Fibroblast of lung (primary cell): ENCODE data around the gene ZNF346. TPM values are rescaled to one million over a fixed set of nuclear protein-coding genes. Genes with fewer than 3 reads are reported as not detected.
A peak's percentile ranks its signal among the peaks of the same experiment; 100 is the strongest.

Experiments
- DNase-seq, 2 donors: peaks; one replicate each; pipeline versions ENCODE4 v3.0.0 to v3.0.0-alpha.2; 2010; ENCODE audit warnings: low read depth in 2 of 2
- H2AFZ ChIP-seq: 2 replicates; pipeline ENCODE4 v1.5.1; 2012; ENCODE audit warnings: low read length, control low read depth, inconsistent platforms
- H3K27ac ChIP-seq: 2 replicates; pipeline ENCODE4 v1.5.1; 2011; ENCODE audit warnings: low read length, control low read depth; ENCODE audit not compliant: insufficient read depth
- H3K27me3 ChIP-seq: 2 replicates; pipeline ENCODE4 v1.5.1; 2011; ENCODE audit warnings: mild to moderate bottlenecking, low read length; ENCODE audit not compliant: control insufficient read depth, insufficient read depth
- H3K36me3 ChIP-seq: 2 replicates; pipeline ENCODE4 v1.5.1; 2011; ENCODE audit warnings: low read length; ENCODE audit not compliant: control insufficient read depth, insufficient read depth
- H3K4me1 ChIP-seq: 2 replicates; pipeline ENCODE4 v1.5.1; 2011; ENCODE audit warnings: low read length; ENCODE audit not compliant: control insufficient read depth, insufficient read depth; ENCODE audit errors: extremely low read depth
- H3K4me2 ChIP-seq: 2 replicates; pipeline ENCODE4 v1.5.1; 2011; ENCODE audit warnings: low read length, control low read depth; ENCODE audit not compliant: insufficient read depth; ENCODE audit errors: extremely low read depth
- H3K4me3 ChIP-seq, 4 experiments: fragments of 200-600 bp in 1 of 4; sonication (generic) in 1 of 4; replicated peaks in 1 of 4; 2 replicates each; pipeline ENCODE4 v1.5.1; 2011 to 2016; ENCODE audit warnings: low read length in 4 of 4, low read depth in 3 of 4, mild to moderate bottlenecking in 3 of 4, control low read depth in 2 of 4, inconsistent platforms in 1 of 4, mixed read lengths in 1 of 4; ENCODE audit not compliant: insufficient read depth in 1 of 4; ENCODE audit errors: control extremely low read depth in 1 of 4
- H3K79me2 ChIP-seq: 2 replicates; pipeline ENCODE4 v1.5.1; 2012; ENCODE audit warnings: mild to moderate bottlenecking, low read length, inconsistent platforms; ENCODE audit not compliant: control insufficient read depth, insufficient read depth
- H3K9ac ChIP-seq: 2 replicates; pipeline ENCODE4 v1.5.1; 2011; ENCODE audit warnings: mild to moderate bottlenecking, low read length, control low read depth; ENCODE audit not compliant: insufficient read depth
- H3K9me3 ChIP-seq: 2 replicates; pipeline ENCODE4 v1.5.1; 2012; ENCODE audit warnings: low read depth, low read length; ENCODE audit not compliant: control insufficient read depth, insufficient read depth
- H4K20me1 ChIP-seq: 2 replicates; pipeline ENCODE4 v1.5.1; 2011; ENCODE audit warnings: low read length; ENCODE audit not compliant: control insufficient read depth, insufficient read depth; ENCODE audit errors: extremely low read depth
- EZH2 ChIP-seq: IDR thresholded peaks from 2 replicates; pipeline ENCODE4 v1.5.1; 2012; ENCODE audit warnings: low read length, control low read depth, mild to moderate bottlenecking; ENCODE audit errors: missing control alignments
- polyA plus RNA-seq, 2 donors: library from polyadenylated mRNA; depleted of rRNA in 1 of 2; stranded (reverse) in 1 of 2; unstranded in 1 of 2; fragments of >200 nt; gene quantifications; 2 replicates each; pipeline ENCODE4 v1.2.1, GENCODE V29; 2011 to 2012; ENCODE audit warnings: missing spikeins in 1 of 2
- total RNA-seq: library from RNA; depleted of rRNA; stranded (reverse); fragments of >200 nt; gene quantifications from 2 replicates; pipeline ENCODE4 v1.2.1, GENCODE V29; 2014
- TF ChIP-seq, protein P1 (sequence below), 2 donors: IDR thresholded peaks in 1 of 2; conservative IDR thresholded peaks in 1 of 2; 1 replicate in 1 of 2; 2 replicates in 1 of 2; pipeline ENCODE4 v1.5.1; 2011 to 2012; ENCODE audit warnings: low read length in 2 of 2, control low read depth in 1 of 2, inconsistent platforms in 1 of 2, low read depth in 1 of 2, mild to moderate bottlenecking in 1 of 2

Gene ZNF346
- total and polyA plus RNA-seq, 2 donors (not counting 1 experiment from before 2014, with no cell fraction given): 14.0 to 14.9 TPM

DNA sequence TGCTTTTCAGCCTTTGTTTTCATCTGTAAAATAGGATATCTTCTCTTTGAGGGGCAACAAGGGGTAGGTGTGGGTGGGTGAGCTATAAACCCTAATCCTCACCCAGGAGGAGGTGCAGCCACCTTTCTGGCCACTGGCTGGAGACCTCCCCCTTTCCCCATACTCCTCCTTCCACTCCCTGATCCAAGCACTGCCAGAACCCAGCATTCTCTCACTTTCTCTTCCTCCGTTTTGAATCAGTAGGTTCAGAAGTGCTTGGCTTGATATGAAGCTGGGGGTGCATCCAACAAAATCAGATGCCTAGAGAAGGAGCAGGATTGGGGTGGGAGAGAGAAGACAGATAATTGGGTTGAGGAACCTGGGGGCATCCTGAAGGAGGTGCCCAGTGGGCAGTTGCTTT lies 104.3 kb downstream of the ZNF346 start:
- Histone ChIP-seq H3K4me1 (no peaks in the 10 kb centered on the region), H3K4me2 (no peak overlapping the region), H3K9ac (no peak overlapping the region), H3K27me3 (no peaks in the 10 kb centered on the region), H3K9me3 (no peaks in the 10 kb centered on the region), H2AFZ (no peak overlapping the region), H3K79me2 (no peaks in the 10 kb centered on the region), H3K4me3 (no peak overlapping the region), H4K20me1 (no peaks in the 10 kb centered on the region), H3K27ac (no peak overlapping the region), H3K36me3 (no peaks in the 10 kb centered on the region)
- DNase-seq: no peak
- TF ChIP-seq, protein P1, sequence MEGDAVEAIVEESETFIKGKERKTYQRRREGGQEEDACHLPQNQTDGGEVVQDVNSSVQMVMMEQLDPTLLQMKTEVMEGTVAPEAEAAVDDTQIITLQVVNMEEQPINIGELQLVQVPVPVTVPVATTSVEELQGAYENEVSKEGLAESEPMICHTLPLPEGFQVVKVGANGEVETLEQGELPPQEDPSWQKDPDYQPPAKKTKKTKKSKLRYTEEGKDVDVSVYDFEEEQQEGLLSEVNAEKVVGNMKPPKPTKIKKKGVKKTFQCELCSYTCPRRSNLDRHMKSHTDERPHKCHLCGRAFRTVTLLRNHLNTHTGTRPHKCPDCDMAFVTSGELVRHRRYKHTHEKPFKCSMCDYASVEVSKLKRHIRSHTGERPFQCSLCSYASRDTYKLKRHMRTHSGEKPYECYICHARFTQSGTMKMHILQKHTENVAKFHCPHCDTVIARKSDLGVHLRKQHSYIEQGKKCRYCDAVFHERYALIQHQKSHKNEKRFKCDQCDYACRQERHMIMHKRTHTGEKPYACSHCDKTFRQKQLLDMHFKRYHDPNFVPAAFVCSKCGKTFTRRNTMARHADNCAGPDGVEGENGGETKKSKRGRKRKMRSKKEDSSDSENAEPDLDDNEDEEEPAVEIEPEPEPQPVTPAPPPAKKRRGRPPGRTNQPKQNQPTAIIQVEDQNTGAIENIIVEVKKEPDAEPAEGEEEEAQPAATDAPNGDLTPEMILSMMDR (conservative IDR thresholded peaks at IDR 0.05 in 1 of 2, IDR thresholded peaks at IDR 0.05 in 1 of 2; ENCODE audit: low read depth in 1 of 2, low read length in 2 of 2): no peak
- no peak for TF ChIP-seq EZH2

DNA sequence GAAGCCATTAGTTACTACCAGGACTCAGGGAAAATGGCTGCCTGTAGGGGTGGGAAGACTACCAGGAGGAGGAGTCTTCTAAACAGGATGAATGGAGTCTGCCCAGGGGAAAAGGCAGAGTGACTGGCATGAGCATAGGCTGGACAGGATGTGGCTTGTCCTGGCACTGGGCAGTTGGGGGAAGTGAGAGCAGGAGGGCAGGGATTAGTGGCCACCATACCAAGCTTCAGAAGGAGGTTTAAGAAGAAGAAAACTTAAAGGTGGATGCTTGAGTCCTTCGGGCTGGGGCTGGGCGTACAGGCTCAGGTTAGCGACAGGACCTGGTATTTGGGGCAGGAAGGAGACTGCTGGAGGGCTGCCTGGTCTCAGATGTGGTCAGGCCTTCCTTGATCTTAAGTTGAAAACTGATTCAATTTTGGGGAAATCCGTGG lies 106.1 kb downstream of the ZNF346 start:
- no peak overlapping the region for H3K4me3 ChIP-seq
- no peak overlapping the region for H3K27ac ChIP-seq
- no peaks in the 10 kb centered on the region for H3K9me3 ChIP-seq
- no peak overlapping the region for H3K9ac ChIP-seq
- no peak overlapping the region for H2AFZ ChIP-seq
- TF ChIP-seq, protein P1 (conservative IDR thresholded peaks at IDR 0.05 in 1 of 2, IDR thresholded peaks at IDR 0.05 in 1 of 2; ENCODE audit: low read depth in 1 of 2, low read length in 2 of 2): no peak
- no peak for TF ChIP-seq EZH2
- H3K79me2 ChIP-seq: no peaks in the 10 kb centered on the region
- H4K20me1 ChIP-seq: no peaks in the 10 kb centered on the region
- no peak overlapping the region for H3K4me2 ChIP-seq
- no peaks in the 10 kb centered on the region for H3K27me3 ChIP-seq
- H3K36me3 ChIP-seq: no peaks in the 10 kb centered on the region
- no peak for DNase-seq
- H3K4me1 ChIP-seq: no peaks in the 10 kb centered on the region

DNA sequence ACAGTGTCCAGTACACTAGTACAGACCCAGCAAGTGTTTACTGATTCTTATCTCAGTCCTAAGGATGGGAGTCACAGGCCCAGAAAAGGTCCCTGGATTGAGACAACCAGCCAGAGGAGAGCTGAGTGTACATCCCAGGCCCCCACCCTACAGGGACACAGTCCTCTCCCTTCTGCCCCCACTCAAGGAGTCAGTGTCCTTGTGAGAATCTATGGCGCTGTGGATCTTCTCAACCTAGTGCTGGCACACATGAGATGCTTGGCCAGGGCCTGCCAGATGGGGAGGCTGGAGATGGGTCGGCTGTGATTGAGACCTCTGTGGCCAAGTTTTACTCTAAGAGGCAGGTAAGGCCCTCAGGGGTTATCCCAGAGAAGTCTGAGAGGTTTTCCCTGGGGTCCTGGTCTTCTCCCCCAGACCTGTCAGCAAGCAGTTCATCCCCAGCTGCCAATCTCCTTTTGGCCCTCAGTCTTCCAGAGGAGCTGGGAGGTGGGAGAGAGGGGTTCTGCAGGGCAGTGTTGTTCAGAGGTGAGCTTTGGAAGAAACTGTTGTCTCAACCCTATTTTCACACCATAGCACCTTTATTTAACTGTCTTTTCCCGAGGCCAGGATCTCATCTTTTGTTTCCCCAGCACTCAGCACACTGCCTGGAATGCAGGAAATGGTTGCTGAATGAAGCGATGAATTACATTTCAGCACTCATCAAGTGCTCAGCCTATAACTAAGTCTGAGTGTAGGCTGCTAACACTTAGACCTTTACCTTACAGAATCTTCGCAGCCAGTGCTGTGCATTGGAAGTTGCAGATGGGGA lies 107.9 kb downstream of the ZNF346 start:
- Histone ChIP-seq H3K9me3 (no peaks in the 10 kb centered on the region), H3K36me3 (peaks cover 3% of the 10 kb centered on the region), H3K4me1 (peaks cover 5% of the 10 kb centered on the region), H4K20me1 (no peaks in the 10 kb centered on the region), H3K79me2 (peaks cover 7% of the 10 kb centered on the region), H3K27ac (no peak overlapping the region), H3K4me3 (no peak overlapping the region), H2AFZ (no peak overlapping the region), H3K9ac (no peak overlapping the region), H3K27me3 (no peaks in the 10 kb centered on the region), H3K4me2 (no peak overlapping the region)
- DNase-seq: peak in 1 of 2 donors; percentile 39
- TF ChIP-seq EZH2: no peak
- TF ChIP-seq, protein P1 (conservative IDR thresholded peaks at IDR 0.05 in 1 of 2, IDR thresholded peaks at IDR 0.05 in 1 of 2; ENCODE audit: low read depth in 1 of 2, low read length in 2 of 2): no peak

Other genes with a start within 250 kb of the ZNF346 start
- not detected in 2 replicates for gene UNC5A, start 212.1 kb upstream of the ZNF346 start, total RNA-seq
- 0.01 TPM in 1 of 2 replicates, not detected in the other for gene UNC5A, start 212.1 kb upstream of the ZNF346 start, polyA plus RNA-seq
- under 0.01 TPM in 1 of 2 replicates, not detected in the other for gene HK3, start 123.3 kb upstream of the ZNF346 start, total RNA-seq
- gene HK3, start 123.3 kb upstream of the ZNF346 start, polyA plus RNA-seq: not detected in 2 replicates
- gene UIMC1, start 15.9 kb upstream of the ZNF346 start, total RNA-seq: 36.2 and 36.7 TPM in 2 replicates
- gene UIMC1, start 15.9 kb upstream of the ZNF346 start, polyA plus RNA-seq: 19.4 and 22.4 TPM in 2 replicates
- 12.6 and 13.6 TPM in 2 replicates for gene FGFR4, start 64.2 kb downstream of the ZNF346 start, total RNA-seq
- 5.6 and 28.4 TPM in 2 replicates for gene FGFR4, start 64.2 kb downstream of the ZNF346 start, polyA plus RNA-seq
- 36.0 and 52.8 TPM in 2 replicates for gene NSD1, start 111.1 kb downstream of the ZNF346 start, total RNA-seq
- 16.5 and 19.3 TPM in 2 replicates for gene NSD1, start 111.1 kb downstream of the ZNF346 start, polyA plus RNA-seq